Measurements from ENCODE around the gene OBSCN.

The OBSCN gene

DNA sequence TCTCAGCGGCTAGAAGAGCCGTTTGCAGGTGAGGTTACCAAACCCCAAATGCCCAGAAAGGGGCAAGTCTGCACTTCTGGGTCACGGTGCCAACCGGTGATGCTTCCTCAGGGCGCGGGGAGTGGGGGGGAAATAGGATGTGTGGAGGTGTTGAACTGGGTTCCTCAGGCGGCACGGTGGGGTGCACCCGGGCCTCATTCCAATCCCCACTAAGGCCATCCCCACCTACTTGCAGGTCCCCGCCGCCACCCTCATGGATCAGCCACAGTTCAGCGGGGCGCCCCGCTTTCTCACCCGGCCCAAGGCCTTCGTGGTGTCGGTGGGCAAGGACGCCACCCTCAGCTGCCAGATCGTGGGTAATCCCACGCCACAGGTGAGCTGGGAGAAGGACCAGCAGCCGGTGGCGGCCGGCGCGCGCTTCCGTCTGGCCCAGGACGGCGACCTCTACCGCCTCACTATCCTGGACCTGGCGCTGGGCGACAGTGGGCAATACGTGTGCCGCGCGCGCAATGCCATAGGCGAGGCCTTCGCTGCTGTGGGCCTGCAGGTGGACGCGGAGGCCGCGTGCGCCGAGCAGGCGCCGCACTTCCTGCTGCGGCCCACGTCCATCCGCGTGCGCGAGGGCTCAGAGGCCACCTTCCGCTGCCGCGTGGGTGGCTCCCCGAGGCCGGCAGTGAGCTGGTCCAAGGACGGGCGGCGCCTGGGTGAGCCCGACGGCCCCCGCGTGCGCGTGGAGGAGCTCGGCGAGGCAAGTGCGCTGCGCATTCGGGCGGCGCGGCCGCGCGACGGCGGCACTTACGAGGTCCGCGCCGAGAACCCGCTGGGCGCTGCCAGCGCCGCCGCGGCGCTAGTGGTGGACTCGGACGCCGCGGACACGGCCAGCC, 3.9 kb downstream of the OBSCN start:
- Histone ChIP-seq H3K9ac (ENCODE audit: low read depth, low read length) (no peak overlapping the region; the same call in 1 of the 2 replicates), H3K36me3 (ENCODE audit: insufficient read depth, low read length) (no peaks in the 10 kb centered on the region; the same call in 1 of the 2 replicates), H3K4me1 (ENCODE audit: insufficient read depth, low read length) (no peaks in the 10 kb centered on the region; the same call in 1 of the 2 replicates), H3K9me3 (ENCODE audit: control insufficient read depth, insufficient read depth, low read length) (no peaks in the 10 kb centered on the region)

DNA sequence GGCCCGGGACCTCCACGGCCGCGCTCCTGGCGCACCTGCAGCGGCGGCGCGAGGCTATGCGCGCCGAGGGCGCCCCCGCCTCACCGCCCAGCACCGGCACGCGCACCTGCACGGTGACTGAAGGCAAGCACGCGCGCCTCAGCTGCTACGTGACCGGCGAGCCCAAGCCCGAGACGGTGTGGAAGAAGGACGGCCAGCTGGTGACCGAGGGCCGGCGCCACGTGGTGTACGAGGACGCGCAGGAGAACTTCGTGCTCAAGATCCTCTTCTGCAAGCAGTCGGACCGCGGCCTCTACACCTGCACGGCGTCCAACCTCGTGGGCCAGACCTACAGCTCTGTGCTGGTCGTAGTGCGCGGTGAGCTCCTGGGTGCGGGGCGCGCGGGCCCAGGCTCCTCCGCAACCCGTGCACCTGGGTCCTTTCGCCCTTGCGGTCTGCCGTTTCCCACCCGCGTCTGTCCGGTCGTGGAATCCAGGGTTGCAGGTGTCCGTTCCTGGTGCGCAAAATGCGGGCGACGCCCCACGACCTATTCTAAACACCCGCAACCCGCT, 4.6 kb downstream of the OBSCN start:
- peak overlapping the region; percentile 72 for H3K9ac ChIP-seq (ENCODE audit: low read depth, low read length)
- no peaks in the 10 kb centered on the region for H3K9me3 ChIP-seq (ENCODE audit: control insufficient read depth, insufficient read depth, low read length)
- no peaks in the 10 kb centered on the region; the same call in 1 of the 2 replicates for H3K4me1 ChIP-seq (ENCODE audit: insufficient read depth, low read length)
- H3K36me3 ChIP-seq (ENCODE audit: insufficient read depth, low read length) = peaks cover under 1% of the 10 kb centered on the region

DNA sequence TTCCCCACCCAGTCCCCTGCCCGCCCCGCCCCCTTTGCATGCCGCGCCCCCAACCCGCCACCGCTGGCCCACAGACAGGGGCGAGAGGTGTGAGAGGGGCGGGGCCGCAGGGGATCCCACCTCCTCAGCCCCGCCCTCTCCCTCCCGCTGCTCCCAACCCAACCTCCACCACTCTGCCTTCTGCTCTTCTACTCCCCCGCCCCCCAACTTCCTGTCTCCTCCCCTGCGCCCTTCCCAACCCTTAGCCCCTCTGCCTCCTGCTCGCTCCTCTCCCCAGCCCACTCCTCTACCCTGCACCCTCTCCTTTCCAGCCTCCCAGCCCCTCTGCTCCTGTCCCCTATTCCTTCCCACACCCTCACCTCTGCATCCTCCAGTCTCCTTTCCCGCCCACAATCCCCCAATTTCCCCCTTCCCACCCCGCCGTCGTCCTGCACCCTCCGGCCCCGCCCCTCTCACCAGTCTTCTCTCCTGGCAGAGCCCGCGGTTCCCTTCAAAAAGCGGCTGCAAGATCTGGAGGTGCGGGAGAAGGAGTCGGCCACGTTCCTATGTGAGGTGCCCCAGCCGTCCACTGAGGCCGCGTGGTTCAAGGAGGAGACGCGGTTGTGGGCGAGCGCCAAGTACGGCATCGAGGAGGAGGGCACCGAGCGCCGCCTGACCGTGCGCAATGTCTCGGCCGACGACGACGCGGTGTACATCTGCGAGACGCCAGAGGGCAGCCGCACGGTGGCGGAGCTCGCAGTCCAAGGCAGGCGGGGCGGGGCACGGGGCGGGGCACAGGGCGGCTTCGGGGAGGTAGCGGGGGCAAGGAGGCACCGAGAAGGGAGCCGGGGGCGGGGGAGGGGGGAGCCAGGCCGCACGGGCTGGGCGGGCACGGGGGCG, 5.4 kb downstream of the OBSCN start:
- Histone ChIP-seq H3K9ac (ENCODE audit: low read depth, low read length) (peak overlapping the region; percentile 72), H3K9me3 (ENCODE audit: control insufficient read depth, insufficient read depth, low read length) (no peaks in the 10 kb centered on the region)

DNA sequence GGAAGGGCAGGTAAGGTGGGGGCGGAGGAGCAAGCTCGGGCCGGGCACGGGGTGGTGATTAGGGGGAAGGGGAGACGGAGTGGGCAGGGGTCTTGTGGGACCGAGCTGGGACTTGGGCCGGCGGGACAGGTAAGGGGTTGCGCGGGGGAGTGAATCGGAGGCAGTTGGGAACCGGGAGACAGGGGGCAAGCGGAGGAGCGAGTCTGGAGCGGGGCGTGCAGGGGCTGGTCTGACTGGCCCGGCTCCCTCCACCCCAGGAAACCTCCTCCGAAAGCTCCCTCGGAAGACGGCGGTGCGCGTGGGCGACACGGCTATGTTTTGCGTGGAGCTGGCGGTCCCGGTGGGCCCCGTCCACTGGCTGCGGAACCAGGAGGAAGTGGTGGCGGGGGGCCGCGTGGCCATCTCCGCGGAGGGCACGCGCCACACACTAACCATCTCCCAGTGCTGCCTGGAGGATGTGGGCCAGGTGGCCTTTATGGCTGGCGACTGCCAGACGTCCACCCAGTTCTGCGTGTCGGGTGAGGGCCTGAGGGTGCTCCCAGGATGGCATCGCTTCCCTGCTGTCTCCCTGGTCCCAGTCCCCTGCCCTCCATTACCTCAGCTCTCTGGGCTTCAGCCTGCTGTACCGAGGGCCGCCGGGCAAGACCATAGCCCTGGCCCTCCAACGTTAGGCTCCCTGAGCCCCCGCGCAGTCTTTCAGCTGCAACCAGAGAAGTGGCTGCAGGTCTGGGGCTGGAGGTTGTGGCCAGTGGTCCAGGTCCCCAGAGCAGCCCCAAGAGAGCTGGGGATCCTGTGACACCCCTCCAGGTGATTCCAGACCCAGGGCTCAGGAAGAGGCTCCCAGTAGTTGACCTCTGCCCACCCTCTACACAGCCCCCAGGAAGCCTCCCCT, 6.3 kb downstream of the OBSCN start:
- H3K4me1 ChIP-seq (ENCODE audit: insufficient read depth, low read length) = no peaks in the 10 kb centered on the region
- peaks cover 3% of the 10 kb centered on the region for H3K36me3 ChIP-seq (ENCODE audit: insufficient read depth, low read length)
- H3K9me3 ChIP-seq (ENCODE audit: control insufficient read depth, insufficient read depth, low read length) = no peaks in the 10 kb centered on the region
- peak overlapping the region; percentile 74 for H3K9ac ChIP-seq (ENCODE audit: low read depth, low read length)

More for the DNA sequence above, 5.4 kb downstream of the OBSCN start:
- Histone ChIP-seq H3K36me3 (ENCODE audit: insufficient read depth, low read length) (peaks cover 3% of the 10 kb centered on the region), H3K4me1 (ENCODE audit: insufficient read depth, low read length) (no peaks in the 10 kb centered on the region)

- Histone ChIP-seq H3K4me1 (ENCODE audit: insufficient read depth, low read length) (no peaks in the 10 kb centered on the region), H3K9ac (ENCODE audit: low read depth, low read length) (no peak overlapping the region), H3K9me3 (ENCODE audit: control insufficient read depth, insufficient read depth, low read length) (no peaks in the 10 kb centered on the region), H3K36me3 (ENCODE audit: insufficient read depth, low read length) (peaks cover 3% of the 10 kb centered on the region)
Measured at GRCh38 chr1:228214921-228215662, 7.2 kb downstream of the OBSCN start.

GRCh38 chr1:228215663-228216116, 7.8 kb downstream of the OBSCN start:
- no peak overlapping the region for H3K9ac ChIP-seq (ENCODE audit: low read depth, low read length)
- H3K4me1 ChIP-seq (ENCODE audit: insufficient read depth, low read length) = no peaks in the 10 kb centered on the region
- peaks cover 3% of the 10 kb centered on the region for H3K36me3 ChIP-seq (ENCODE audit: insufficient read depth, low read length)
- no peaks in the 10 kb centered on the region for H3K9me3 ChIP-seq (ENCODE audit: control insufficient read depth, insufficient read depth, low read length)

DNA sequence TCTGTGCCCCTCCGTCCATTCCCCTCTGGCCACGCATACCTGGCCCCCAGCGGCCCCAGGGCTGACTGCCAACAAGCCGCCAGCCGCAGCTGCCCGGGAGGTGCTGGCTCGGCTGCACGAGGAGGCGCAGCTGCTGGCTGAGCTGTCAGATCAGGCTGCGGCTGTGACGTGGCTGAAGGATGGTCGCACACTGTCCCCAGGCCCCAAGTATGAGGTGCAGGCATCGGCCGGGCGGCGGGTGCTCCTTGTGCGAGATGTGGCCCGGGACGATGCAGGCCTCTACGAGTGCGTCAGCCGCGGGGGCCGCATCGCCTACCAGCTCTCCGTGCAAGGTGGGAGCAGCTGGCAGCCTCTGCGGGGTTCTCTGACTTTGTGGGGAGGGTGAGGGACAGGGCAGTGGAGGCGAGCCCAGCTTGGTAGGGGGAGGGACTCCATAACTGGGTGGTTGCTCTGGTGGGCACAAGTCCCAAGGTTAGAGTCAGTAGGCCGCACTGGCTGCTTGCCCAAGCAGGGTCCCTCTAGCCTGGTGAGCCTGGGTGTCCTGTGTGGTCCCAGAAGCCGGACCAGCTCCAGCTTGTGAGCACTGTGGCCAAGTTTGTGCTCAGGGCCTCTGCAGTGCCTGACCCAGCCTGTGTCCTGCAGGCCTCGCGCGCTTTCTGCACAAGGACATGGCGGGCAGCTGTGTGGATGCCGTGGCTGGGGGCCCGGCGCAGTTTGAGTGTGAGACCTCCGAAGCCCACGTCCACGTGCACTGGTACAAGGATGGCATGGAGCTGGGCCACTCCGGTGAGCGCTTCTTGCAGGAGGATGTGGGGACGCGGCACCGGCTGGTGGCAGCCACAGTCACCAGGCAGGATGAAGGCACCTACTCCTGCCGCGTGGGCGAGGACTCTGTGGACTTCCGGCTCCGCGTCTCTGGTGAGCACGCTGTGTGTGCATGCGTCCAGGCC, 8.8 kb downstream of the OBSCN start:
- Histone ChIP-seq H3K9me3 (ENCODE audit: control insufficient read depth, insufficient read depth, low read length) (no peaks in the 10 kb centered on the region), H3K9ac (ENCODE audit: low read depth, low read length) (no peak overlapping the region), H3K4me1 (ENCODE audit: insufficient read depth, low read length) (no peaks in the 10 kb centered on the region), H3K36me3 (ENCODE audit: insufficient read depth, low read length) (peaks cover 3% of the 10 kb centered on the region)

DNA sequence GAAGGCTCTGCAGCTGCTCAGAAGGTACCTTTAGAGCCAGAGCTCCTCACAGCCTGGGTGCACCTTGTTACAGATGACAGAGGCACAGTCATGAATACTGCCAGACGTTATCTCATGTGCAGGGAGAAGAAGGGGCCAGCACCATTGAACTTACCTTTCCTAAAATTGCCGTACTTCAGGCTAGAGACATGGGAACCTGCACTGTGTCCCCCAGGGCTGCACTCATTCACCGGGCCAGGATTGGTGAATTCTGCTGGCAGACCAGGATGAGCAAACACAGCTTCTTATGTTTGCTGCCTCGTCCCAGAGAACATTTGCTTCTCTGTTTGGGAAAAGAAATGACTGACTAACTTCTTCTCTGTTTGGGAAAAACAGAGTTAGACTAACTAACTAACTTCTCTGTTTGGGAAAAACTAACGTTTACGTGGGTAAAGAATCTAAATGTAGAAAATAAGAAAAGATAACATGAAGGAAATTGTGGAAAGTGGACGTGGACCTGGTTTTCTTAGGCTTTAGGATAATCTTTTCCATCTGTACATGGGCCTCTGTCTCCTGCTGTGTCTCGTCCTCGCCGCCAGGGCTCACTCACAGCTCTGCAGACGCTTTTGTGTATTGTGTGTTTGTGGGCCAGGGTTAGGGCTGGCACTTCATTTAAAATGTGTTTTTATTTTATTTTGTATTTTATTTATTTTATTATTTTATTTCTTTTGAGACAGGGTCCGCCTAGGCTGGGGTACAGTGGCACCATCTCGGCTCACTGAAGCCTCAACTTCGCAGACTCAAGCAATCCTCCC, 9.9 kb downstream of the OBSCN start:
- Histone ChIP-seq H3K36me3 (ENCODE audit: insufficient read depth, low read length) (peaks cover 3% of the 10 kb centered on the region), H3K4me1 (ENCODE audit: insufficient read depth, low read length) (no peaks in the 10 kb centered on the region), H3K9me3 (ENCODE audit: control insufficient read depth, insufficient read depth, low read length) (no peaks in the 10 kb centered on the region), H3K9ac (ENCODE audit: low read depth, low read length) (no peak overlapping the region)

DNA sequence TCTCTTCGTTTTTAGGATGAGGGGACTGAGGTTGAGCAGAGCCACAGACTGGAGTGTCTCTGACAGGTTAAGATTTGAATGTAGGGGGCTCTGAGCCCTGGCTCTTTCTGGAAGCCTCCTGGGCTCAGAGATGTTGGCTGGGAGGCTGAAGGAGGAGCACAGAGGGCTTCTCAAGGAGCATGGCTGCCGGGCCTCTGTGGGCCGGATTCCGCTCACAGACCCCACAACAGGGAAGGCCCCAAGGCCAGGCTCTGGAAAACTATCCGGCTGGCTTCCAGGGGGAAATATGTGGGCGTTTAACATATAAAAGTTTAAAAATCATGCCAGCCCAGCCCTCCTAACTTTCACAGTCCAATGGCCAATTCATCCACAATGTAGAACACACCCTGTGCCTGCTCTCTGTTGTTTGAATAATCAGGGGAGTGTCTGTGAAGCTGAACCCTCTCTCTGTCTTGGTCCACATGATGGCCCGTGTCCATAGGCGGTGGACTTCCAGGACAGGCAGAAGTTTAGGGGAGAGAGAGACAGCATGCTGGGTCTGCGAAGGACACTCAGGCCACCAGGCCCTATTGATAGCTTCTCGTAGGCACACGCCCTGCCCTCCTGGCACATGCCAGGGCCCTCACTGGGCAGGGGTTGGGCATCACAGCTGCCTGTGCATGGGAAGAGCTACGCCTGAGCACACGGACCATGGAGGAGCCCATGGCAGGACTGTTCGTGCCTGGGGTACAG, 10.8 kb downstream of the OBSCN start:
- Histone ChIP-seq H3K36me3 (ENCODE audit: insufficient read depth, low read length) (peaks cover 3% of the 10 kb centered on the region), H3K9ac (ENCODE audit: low read depth, low read length) (no peak overlapping the region), H3K4me1 (ENCODE audit: insufficient read depth, low read length) (no peaks in the 10 kb centered on the region), H3K9me3 (ENCODE audit: control insufficient read depth, insufficient read depth, low read length) (no peaks in the 10 kb centered on the region)

DNA sequence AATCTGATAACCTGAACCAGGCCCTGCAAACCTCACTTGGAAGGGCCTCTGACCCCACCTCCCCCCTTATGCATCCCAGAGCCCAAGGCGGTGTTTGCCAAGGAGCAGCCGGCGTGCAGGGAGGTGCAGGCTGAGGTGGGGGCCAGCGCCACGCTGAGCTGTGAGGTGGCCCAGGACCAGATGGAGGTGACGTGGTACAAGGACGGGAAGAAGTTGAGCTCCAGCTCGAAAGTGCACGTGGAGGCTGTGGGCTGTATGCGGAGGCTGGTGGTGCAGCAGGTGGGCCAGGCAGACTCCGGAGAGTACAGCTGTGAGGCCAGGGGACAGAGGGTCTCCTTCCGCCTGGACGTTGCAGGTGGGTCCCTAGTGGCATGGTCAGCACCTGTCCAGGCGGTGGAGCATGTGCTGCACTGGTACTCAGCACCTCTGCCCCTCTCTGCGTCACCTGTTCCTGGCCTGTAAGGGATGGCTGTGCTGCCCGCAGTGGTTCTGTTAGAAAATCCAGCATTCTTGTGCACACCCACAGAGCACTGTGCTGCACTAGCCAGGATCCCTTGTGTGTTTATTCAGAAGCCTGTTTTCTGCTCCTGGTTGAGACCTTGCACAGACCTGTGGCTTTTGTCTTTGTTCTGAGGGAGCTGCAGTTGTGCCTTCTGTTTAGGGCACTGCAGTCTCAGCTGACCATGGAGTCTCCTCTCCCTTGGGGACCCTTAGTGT, 11.6 kb downstream of the OBSCN start:
- Histone ChIP-seq H3K9me3 (ENCODE audit: control insufficient read depth, insufficient read depth, low read length) (no peaks in the 10 kb centered on the region), H3K9ac (ENCODE audit: low read depth, low read length) (no peak overlapping the region), H3K4me1 (ENCODE audit: insufficient read depth, low read length) (no peaks in the 10 kb centered on the region), H3K36me3 (ENCODE audit: insufficient read depth, low read length) (peaks cover 3% of the 10 kb centered on the region)
